Measurements from ENCODE around the gene WDR62. TPM values are rescaled to one million over a fixed set of nuclear protein-coding genes. Genes with fewer than 3 reads are reported as not detected.

Gene WDR62
- total RNA-seq, 1 experiment from 2014 or later: 30.0 TPM

GRCh38 chr19:36072081-36072480 is 17.4 kb downstream of the WDR62 start:
- H3K4me1 Mint-ChIP-seq: no peaks in the 10 kb centered on the region

More at GRCh38 chr19:36072081-36072480, 17.4 kb downstream of the WDR62 start:
- Histone ChIP-seq H4K91ac (ENCODE audit: insufficient read length, low read depth, low read length) (no peak overlapping the region), H3K79me1 (ENCODE audit: insufficient read depth, low read depth, low read length, poor library complexity, severe bottlenecking) (no peaks in the 10 kb centered on the region), H3K4me2 (ENCODE audit: insufficient read depth, insufficient read length, low read length) (no peak overlapping the region), H2BK120ac (ENCODE audit: low read depth, low read length, poor library complexity, severe bottlenecking) (no peak overlapping the region), H3K18ac (ENCODE audit: insufficient read length, low read depth, low read length) (no peak overlapping the region), H3K27me3 (ENCODE audit: insufficient read depth, low read length) (no peaks in the 10 kb centered on the region), H2BK12ac (ENCODE audit: insufficient read length, low read depth, low read length) (no peak overlapping the region), H2AK5ac (ENCODE audit: insufficient read length, low read length) (no peak overlapping the region), H3K4me1 (ENCODE audit: insufficient read depth, low read length) (no peaks in the 10 kb centered on the region), H3K4ac (ENCODE audit: low read depth, low read length) (no peak overlapping the region), H3K9ac (ENCODE audit: extremely low read depth, insufficient read length, low read length) (no peak overlapping the region), H3K9me3 (ENCODE audit: control insufficient read depth, low read depth, low read length) (no peaks in the 10 kb centered on the region), H3K27ac (ENCODE audit: insufficient read length, low read depth, low read length) (no peak overlapping the region), H3K14ac (ENCODE audit: insufficient read depth, low read length) (no peak overlapping the region), H3T11ph (ENCODE audit: low read length) (no peak overlapping the region), H2BK15ac (ENCODE audit: low read depth, low read length) (no peak overlapping the region), H3K23me2 (ENCODE audit: insufficient read length, low read depth, low read length, poor library complexity, severe bottlenecking) (no peaks in the 10 kb centered on the region), H2BK20ac (ENCODE audit: low read depth, low read length, poor library complexity, severe bottlenecking) (no peak overlapping the region), H3K79me2 (ENCODE audit: insufficient read depth, low read length) (no peaks in the 10 kb centered on the region), H2BK5ac (ENCODE audit: insufficient read length, low read length) (no peak overlapping the region), H4K20me1 (ENCODE audit: control insufficient read depth, insufficient read depth, insufficient read length) (peaks cover 4% of the 10 kb centered on the region), H3K56ac (ENCODE audit: insufficient read length, low read depth, low read length) (no peak overlapping the region), H3K23ac (ENCODE audit: insufficient read length, low read depth, low read length) (no peak overlapping the region), H4K5ac (ENCODE audit: insufficient read length, low read depth, low read length) (no peak overlapping the region), H2AFZ (ENCODE audit: low read length) (no peak overlapping the region), H4K8ac (replicated peaks; ENCODE audit: insufficient read length, low read depth, low read length) (no peak overlapping the region)
- Mint-ChIP-seq H3K9me3 (peaks cover 0 to 3% of the 10 kb centered on the region in 2 experiments; a peak in 2 of 5 replicates), H3K4me3 (no peak overlapping the region), H3K36me3 (ENCODE audit: insufficient read depth in 1 of 3, low read depth in 3 of 3) (peaks cover 55 to 81% (median 69%) of the 10 kb centered on the region in 3 experiments), H3K27ac (no peak overlapping the region), H3K27me3 (ENCODE audit: low read depth) (no peaks in the 10 kb centered on the region)
- no peak for DNase-seq
- TF ChIP-seq CTCF (conservative IDR thresholded peaks at IDR 0.05): no peak
- no CpG with 5 or more reads among the region's 8 CpGs for WGBS (ENCODE audit: extremely low coverage, insufficient read length, low lambda C conversion rate)

Data from H9 (cell line).